M059J (cell line): ENCODE data around the gene OPA1. TPM values are rescaled to one million over a fixed set of nuclear protein-coding genes. Genes with fewer than 3 reads are reported as not detected.

Experiments used
- DNase-seq: peaks from one replicate; pipeline ENCODE4 v3.0.0-alpha.2; 2012; ENCODE audit warnings: low read depth
- total RNA-seq: library from RNA; depleted of rRNA; stranded (reverse); fragments of >200 nt; shearing (Covaris generic); gene quantifications from 2 replicates; pipeline ENCODE4 v1.2.3, GENCODE V29; 2014

Gene OPA1
- total RNA-seq, 1 experiment from 2014 or later: 54.8 TPM

GRCh38 chr3:193650585-193650984, 57.6 kb downstream of the OPA1 start:
- no peak for DNase-seq

GRCh38 chr3:193655831-193656433, 62.9 kb downstream of the OPA1 start:
- no peak for DNase-seq

- DNase-seq: no peak
Measured at GRCh38 chr3:193656445-193656844, 63.4 kb downstream of the OPA1 start.

- DNase-seq: no peak
Measured at GRCh38 chr3:193656878-193657282, 63.9 kb downstream of the OPA1 start.

GRCh38 chr3:193660171-193660570, 67.2 kb downstream of the OPA1 start:
- no peak for DNase-seq

- no peak for DNase-seq
Measured at GRCh38 chr3:193660698-193661411, 67.8 kb downstream of the OPA1 start.

- DNase-seq: no peak
Measured at GRCh38 chr3:193662757-193663322, 69.8 kb downstream of the OPA1 start.

GRCh38 chr3:193665370-193665989, 72.5 kb downstream of the OPA1 start:
- peak; percentile 33 for DNase-seq

GRCh38 chr3:193673845-193674244, 80.8 kb downstream of the OPA1 start:
- no peak for DNase-seq

- no peak for DNase-seq
Measured at GRCh38 chr3:193674714-193675113, 81.7 kb downstream of the OPA1 start.

GRCh38 chr3:193677734-193678133, 84.7 kb downstream of the OPA1 start:
- DNase-seq: no peak

GRCh38 chr3:193680220-193680619, 87.2 kb downstream of the OPA1 start:
- peak; percentile 44 for DNase-seq

GRCh38 chr3:193681631-193682030, 88.6 kb downstream of the OPA1 start:
- DNase-seq: no peak

- no peak for DNase-seq
Measured at GRCh38 chr3:193686665-193687483, 93.9 kb downstream of the OPA1 start.

- DNase-seq: no peak
Measured at GRCh38 chr3:193688834-193689714, 96.1 kb downstream of the OPA1 start.

GRCh38 chr3:193693774-193694173, 100.8 kb downstream of the OPA1 start:
- DNase-seq: no peak

GRCh38 chr3:193701953-193702635, 109.1 kb downstream of the OPA1 start:
- DNase-seq: peak; percentile 65

GRCh38 chr3:193702967-193703366, 110.0 kb downstream of the OPA1 start:
- no peak for DNase-seq

- no peak for DNase-seq
Measured at GRCh38 chr3:193704431-193704830, 111.4 kb downstream of the OPA1 start.

GRCh38 chr3:193708270-193708669, 115.3 kb downstream of the OPA1 start:
- DNase-seq: no peak
